Stimulated activated CD8-positive, alpha-beta memory T cell treated with anti-CD3 and anti-CD28 coated beads, Interleukin-12 subunit alpha, Interleukin-12 subunit beta, amount 100 ng/mL, for 1 hour (primary cell): ENCODE measurements around the gene DAGLA.

Experiments used
- DNase-seq: peaks from one replicate; pipeline ENCODE4 v3.0.0-alpha.2; 2020; ENCODE audit warnings: low read depth

Gene DAGLA

GRCh38 chr11:61730240-61730994, 50.2 kb downstream of the DAGLA start:
- DNase-seq: no peak

GRCh38 chr11:61731211-61731951, 51.2 kb downstream of the DAGLA start:
- no peak for DNase-seq

GRCh38 chr11:61731952-61732675, 51.9 kb downstream of the DAGLA start:
- DNase-seq: no peak

GRCh38 chr11:61732705-61733104, 52.5 kb downstream of the DAGLA start:
- DNase-seq: no peak

GRCh38 chr11:61733120-61733978, 53.2 kb downstream of the DAGLA start:
- peak; percentile 66 for DNase-seq

GRCh38 chr11:61734767-61735166, 54.6 kb downstream of the DAGLA start:
- DNase-seq: no peak

- DNase-seq: no peak
Measured at GRCh38 chr11:61735391-61735790, 55.2 kb downstream of the DAGLA start.

GRCh38 chr11:61736310-61736709, 56.1 kb downstream of the DAGLA start:
- DNase-seq: no peak

GRCh38 chr11:61737131-61737530, 56.9 kb downstream of the DAGLA start:
- DNase-seq: no peak

- DNase-seq: no peak
Measured at GRCh38 chr11:61737636-61738386, 57.6 kb downstream of the DAGLA start.

- no peak for DNase-seq
Measured at GRCh38 chr11:61738776-61739175, 58.6 kb downstream of the DAGLA start.

- DNase-seq: no peak
Measured at GRCh38 chr11:61739413-61739812, 59.2 kb downstream of the DAGLA start.

GRCh38 chr11:61739966-61740365, 59.8 kb downstream of the DAGLA start:
- no peak for DNase-seq

GRCh38 chr11:61742391-61742790, 62.2 kb downstream of the DAGLA start:
- DNase-seq: no peak

- DNase-seq: no peak
Measured at GRCh38 chr11:61743486-61744095, 63.4 kb downstream of the DAGLA start.

- no peak for DNase-seq
Measured at GRCh38 chr11:61744181-61744580, 64.0 kb downstream of the DAGLA start.

- DNase-seq: no peak
Measured at GRCh38 chr11:61744609-61745156, 64.5 kb downstream of the DAGLA start.

GRCh38 chr11:61745781-61746441, 65.7 kb downstream of the DAGLA start:
- no peak for DNase-seq

- DNase-seq: no peak
Measured at GRCh38 chr11:61746442-61747191, 66.4 kb downstream of the DAGLA start.
